HG03439 (cell line): ENCODE data around the gene RAB6B.

Source experiments
- ATAC-seq: cut with Tn5 transposase; IDR thresholded peaks from one replicate; pipeline ENCODE4 v1.9.1; 2021; ENCODE audit warnings: mild to moderate bottlenecking, moderate library complexity; ENCODE audit not compliant: unreplicated experiment

Gene RAB6B

GRCh38 chr3:133860519-133860918 lies 35.2 kb downstream of the RAB6B start:
- ATAC-seq = no peak

GRCh38 chr3:133859381-133860234 lies 36.1 kb downstream of the RAB6B start:
- no peak for ATAC-seq

- no peak for ATAC-seq
Observed at GRCh38 chr3:133857767-133858166, 37.9 kb downstream of the RAB6B start.

- no peak for ATAC-seq
Observed at GRCh38 chr3:133856316-133856715, 39.4 kb downstream of the RAB6B start.

- no peak for ATAC-seq
Observed at GRCh38 chr3:133855772-133856171, 39.9 kb downstream of the RAB6B start.

GRCh38 chr3:133855002-133855370 lies 40.7 kb downstream of the RAB6B start:
- ATAC-seq = no peak

GRCh38 chr3:133854264-133855001 lies 41.2 kb downstream of the RAB6B start:
- ATAC-seq = no peak

GRCh38 chr3:133853925-133854227 lies 41.8 kb downstream of the RAB6B start:
- no peak for ATAC-seq

- no peak for ATAC-seq
Observed at GRCh38 chr3:133853063-133853924, 42.4 kb downstream of the RAB6B start.

- no peak for ATAC-seq
Observed at GRCh38 chr3:133851931-133852330, 43.8 kb downstream of the RAB6B start.

GRCh38 chr3:133851266-133851906 lies 44.3 kb downstream of the RAB6B start:
- ATAC-seq = peak; percentile 58

- ATAC-seq = no peak
Observed at GRCh38 chr3:133850034-133850433, 45.6 kb downstream of the RAB6B start.

- ATAC-seq = no peak
Observed at GRCh38 chr3:133849346-133849745, 46.3 kb downstream of the RAB6B start.

- no peak for ATAC-seq
Observed at GRCh38 chr3:133845127-133845526, 50.6 kb downstream of the RAB6B start.

GRCh38 chr3:133843634-133844033 lies 52.0 kb downstream of the RAB6B start:
- ATAC-seq = no peak

GRCh38 chr3:133842158-133842557 lies 53.5 kb downstream of the RAB6B start:
- no peak for ATAC-seq

GRCh38 chr3:133841196-133841595 lies 54.5 kb downstream of the RAB6B start:
- ATAC-seq = no peak

GRCh38 chr3:133840767-133841166 lies 54.9 kb downstream of the RAB6B start:
- ATAC-seq = no peak

- no peak for ATAC-seq
Observed at GRCh38 chr3:133840055-133840737, 55.5 kb downstream of the RAB6B start.
